Natural killer cell (primary cell): Measurements from ENCODE around the gene JSRP1. TPM values are rescaled to one million over a fixed set of nuclear protein-coding genes. Genes with fewer than 3 reads are reported as not detected.

Experiments
- ATAC-seq, 3 donors: fragments of 150-1000 bp in 2 of 3; fragments of 200-7000 bp in 1 of 3; cut with Tn5 transposase; 1 replicate in 1 of 3; 2 replicates in 2 of 3; pipeline ENCODE4 v1.10.0; 2021; ENCODE audit warnings: mild to moderate bottlenecking in 2 of 3, moderate library complexity in 2 of 3
- DNase-seq, 2 donors: peaks; one replicate each; pipeline versions ENCODE4 v3.0.0 to v3.0.0-alpha.2; 2013 to 2021; ENCODE audit warnings: mixed read lengths in 1 of 2
- H3K27ac ChIP-seq: one replicate; pipeline ENCODE4 v1.5.1; 2013; ENCODE audit warnings: mild to moderate bottlenecking, low read length
- H3K27me3 ChIP-seq: one replicate; pipeline ENCODE4 v1.6.1; 2013; ENCODE audit warnings: low read length; ENCODE audit not compliant: control insufficient read depth, insufficient read depth
- H3K36me3 ChIP-seq: one replicate; pipeline ENCODE4 v1.6.1; 2013; ENCODE audit warnings: low read length; ENCODE audit not compliant: control insufficient read depth, insufficient read depth
- H3K4me1 ChIP-seq: one replicate; pipeline ENCODE4 v1.6.1; 2013; ENCODE audit warnings: low read length; ENCODE audit not compliant: control insufficient read depth, insufficient read depth
- H3K4me3 ChIP-seq: one replicate; pipeline ENCODE4 v1.5.1; 2013; ENCODE audit warnings: low read length
- H3K9me3 ChIP-seq: one replicate; pipeline ENCODE4 v1.6.1; 2013; ENCODE audit warnings: low read length; ENCODE audit not compliant: control insufficient read depth, insufficient read depth
- H3K27ac Mint-ChIP-seq, 2 donors: one replicate each; pipeline ENCODE4 v1.8.0; 2022; ENCODE audit warnings: mild to moderate bottlenecking in 2 of 2, mixed read lengths in 2 of 2, moderate library complexity in 1 of 2
- H3K27me3 Mint-ChIP-seq, 2 donors: one replicate each; pipeline ENCODE4 v1.8.0; 2022; ENCODE audit warnings: low read depth in 2 of 2, mixed read lengths in 2 of 2
- H3K36me3 Mint-ChIP-seq: one replicate; pipeline ENCODE4 v1.8.0; 2022; ENCODE audit warnings: mixed read lengths
- H3K4me1 Mint-ChIP-seq, 2 donors: one replicate each; pipeline ENCODE4 v1.8.0; 2022; ENCODE audit warnings: mixed read lengths in 2 of 2
- H3K4me3 Mint-ChIP-seq: one replicate; pipeline ENCODE4 v1.8.0; 2022; ENCODE audit warnings: mild to moderate bottlenecking, moderate library complexity, mixed read lengths
- H3K9me3 Mint-ChIP-seq, 2 donors: one replicate each; pipeline ENCODE4 v1.8.0; 2022; ENCODE audit warnings: mixed read lengths in 2 of 2
- CTCF ChIP-seq: fragments of 200-600 bp; IDR thresholded peaks from one replicate; pipeline ENCODE4 v1.8.0; 2022; ENCODE audit warnings: antibody characterized with exemption
- WGBS: methylation state at CpG from one replicate; pipeline ENCODE4 v1.1.7; 2013; ENCODE audit warnings: missing lambda C conversion rate; ENCODE audit not compliant: insufficient coverage; 5-methylcytosine and 5-hydroxymethylcytosine counted together
- intact Hi-C: fragments of 100-400 bp; cut with micrococcal nuclease; formaldehyde crosslinking; loops from one replicate; pipeline ENCODE4 v1.14.2; 2022
- total RNA-seq, 4 donors: library from RNA; stranded (reverse); fragments of 120-200 nt in 1 of 4; gene quantifications; one replicate each; pipeline versions ENCODE4 v1.2.3 to v1.2.4, GENCODE V29; 2013 to 2022

Gene JSRP1
- total RNA-seq, 3 donors from 2014 or later (not counting 1 experiment from before 2014, with no cell fraction given): 0.82 to 2.0 TPM; not detected in 1

GRCh38 chr19:2212861-2213711, 43.1 kb downstream of the JSRP1 start:
- H3K27ac Mint-ChIP-seq: no peak overlapping the region
- Histone ChIP-seq H3K36me3 (peaks cover 65% of the 10 kb centered on the region), H3K9me3 (no peaks in the 10 kb centered on the region), H3K27ac (no peak overlapping the region), H3K4me1 (peaks cover 3% of the 10 kb centered on the region), H3K4me3 (no peak overlapping the region), H3K27me3 (no peaks in the 10 kb centered on the region)
- H3K36me3 Mint-ChIP-seq: no peaks in the 10 kb centered on the region
- no peaks in the 10 kb centered on the region for H3K9me3 Mint-ChIP-seq
- intact Hi-C loops: no loop called here
- ATAC-seq (no peak), DNase-seq (no peak)
- H3K4me1 Mint-ChIP-seq: peaks cover 0 to 10% of the 10 kb centered on the region in 2 donors
- H3K27me3 Mint-ChIP-seq: no peaks in the 10 kb centered on the region
- H3K4me3 Mint-ChIP-seq: no peak overlapping the region
- no peak for TF ChIP-seq CTCF
- WGBS: 96% methylated on average over 21 of the region's 21 CpGs

GRCh38 chr19:2210987-2211740, 45.1 kb downstream of the JSRP1 start:
- no peaks in the 10 kb centered on the region for H3K27me3 Mint-ChIP-seq
- H3K36me3 Mint-ChIP-seq: no peaks in the 10 kb centered on the region
- 98% methylated on average over 33 of the region's 33 CpGs for WGBS
- Histone ChIP-seq H3K36me3 (peaks cover 62% of the 10 kb centered on the region), H3K27me3 (no peaks in the 10 kb centered on the region), H3K27ac (no peak overlapping the region), H3K4me1 (peaks cover 3% of the 10 kb centered on the region), H3K4me3 (no peak overlapping the region), H3K9me3 (no peaks in the 10 kb centered on the region)
- peaks cover 0 to 5% of the 10 kb centered on the region in 2 donors for H3K4me1 Mint-ChIP-seq
- no peak overlapping the region for H3K4me3 Mint-ChIP-seq
- no peak for DNase-seq
- ATAC-seq: no peak
- intact Hi-C loops: no loop called here
- no peaks in the 10 kb centered on the region for H3K9me3 Mint-ChIP-seq
- no peak for TF ChIP-seq CTCF
- H3K27ac Mint-ChIP-seq: peak overlapping the region in 1 of 2 donors; percentile 27

- 93% methylated on average over 21 of the region's 21 CpGs for WGBS
- no peaks in the 10 kb centered on the region for H3K27me3 ChIP-seq
- no peak overlapping the region for H3K4me3 Mint-ChIP-seq
- H3K4me3 ChIP-seq: no peak overlapping the region
- intact Hi-C loops: no loop called here
- H3K27ac Mint-ChIP-seq: no peak overlapping the region
- peaks cover 54% of the 10 kb centered on the region for H3K36me3 ChIP-seq
- H3K4me1 ChIP-seq: peaks cover 3% of the 10 kb centered on the region
- no peak for ATAC-seq
- no peaks in the 10 kb centered on the region for H3K27me3 Mint-ChIP-seq
- H3K9me3 Mint-ChIP-seq: no peaks in the 10 kb centered on the region
- DNase-seq: no peak
- peaks cover 0 to 5% of the 10 kb centered on the region in 2 donors for H3K4me1 Mint-ChIP-seq
- H3K27ac ChIP-seq: no peak overlapping the region
- no peaks in the 10 kb centered on the region for H3K36me3 Mint-ChIP-seq
- no peaks in the 10 kb centered on the region for H3K9me3 ChIP-seq
- no peak for TF ChIP-seq CTCF
Observed at GRCh38 chr19:2210206-2210605, 46.0 kb downstream of the JSRP1 start.
